HG03095 (cell line): Measurements from ENCODE around the gene NPC1.
"Not testable (repeated sequence)": the region's sequence is repeated elsewhere in the genome, so short reads cannot be mapped to it uniquely, and the experiment has no call there.

Experiments
- ATAC-seq: cut with Tn5 transposase; IDR thresholded peaks from one replicate; pipeline ENCODE4 v1.9.1; 2021; ENCODE audit warnings: moderate library complexity; ENCODE audit not compliant: unreplicated experiment

The NPC1 gene

DNA sequence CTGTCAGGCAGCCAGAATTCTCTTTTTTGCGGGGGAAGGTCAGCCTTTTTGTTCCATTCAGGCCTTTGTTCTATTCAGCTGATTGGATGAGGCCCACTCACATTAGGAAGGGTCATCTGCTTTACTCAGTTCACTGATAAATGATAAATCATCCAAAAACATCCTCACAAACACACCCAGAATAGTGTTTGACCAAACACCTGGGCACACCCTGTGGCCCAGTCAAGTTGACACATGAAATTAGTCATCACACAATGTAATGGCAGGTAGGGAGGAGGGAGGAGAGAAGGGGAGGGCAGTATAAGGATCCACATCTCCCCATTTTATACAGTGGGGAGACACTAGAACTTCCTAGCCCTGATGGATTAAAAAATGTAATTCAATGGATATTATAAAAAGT lies 91.3 kb downstream of the NPC1 start:
- ATAC-seq = no peak

DNA sequence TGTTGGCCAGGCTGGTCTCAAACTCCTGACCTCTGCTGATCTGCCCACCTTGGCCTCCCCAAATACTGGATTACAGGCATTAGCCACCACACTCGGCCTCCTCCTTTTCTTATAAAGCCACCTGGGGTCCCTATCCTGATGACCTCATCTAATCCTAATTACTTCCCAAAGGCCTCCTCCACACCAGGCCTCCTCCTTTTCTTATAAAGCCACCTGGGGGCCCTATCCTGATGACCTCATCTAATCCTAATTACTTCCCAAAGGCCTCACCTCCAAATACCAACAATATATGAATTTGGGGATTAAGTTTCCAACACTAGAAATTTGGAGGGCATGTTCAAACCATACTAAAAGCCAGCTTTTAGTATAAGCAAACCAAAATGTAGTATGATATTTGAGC lies 92.7 kb downstream of the NPC1 start:
- ATAC-seq = no peak

GRCh38 chr18:23489586-23489985 lies 96.7 kb downstream of the NPC1 start:
- ATAC-seq = not testable (repeated sequence)

DNA sequence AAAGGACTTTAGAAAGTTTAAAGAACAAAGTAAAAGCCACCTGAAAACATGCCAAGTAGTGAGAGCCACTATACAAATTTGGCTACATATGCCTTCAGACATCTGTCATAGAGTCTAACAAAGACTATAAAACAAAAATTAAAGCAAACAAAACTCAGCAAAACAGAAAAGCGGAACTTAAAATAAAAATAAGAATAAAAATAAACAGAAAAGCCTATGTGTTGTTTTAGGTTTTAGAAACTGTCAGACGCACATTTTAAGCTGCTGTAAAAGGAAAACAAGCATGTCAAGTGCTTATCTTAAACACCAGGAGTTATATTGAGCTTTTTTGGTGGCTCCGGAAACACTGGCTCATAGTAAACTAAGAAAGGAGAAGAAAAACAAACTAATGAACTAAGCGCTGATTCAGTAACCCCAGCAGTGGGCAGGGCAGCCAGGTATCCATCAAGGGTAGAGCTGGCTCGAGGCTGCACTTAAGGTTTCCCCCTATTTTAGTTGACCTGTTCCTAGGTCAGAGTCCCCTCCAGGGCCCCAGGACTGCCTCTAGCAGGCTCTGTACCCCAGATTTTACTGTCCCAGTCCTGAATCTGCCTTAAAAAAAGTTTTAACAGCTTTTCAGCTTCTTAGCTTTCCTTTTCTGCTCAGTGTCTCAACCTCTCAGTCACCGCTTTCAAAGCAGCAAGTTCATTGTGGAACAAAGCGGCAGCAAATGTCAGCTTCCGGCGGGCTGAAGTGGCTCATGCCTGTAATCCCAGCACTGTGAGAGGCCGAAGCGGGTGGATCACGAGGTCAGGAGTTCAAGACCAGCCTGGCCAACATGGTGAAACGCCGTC lies 98.4 kb downstream of the NPC1 start:
- ATAC-seq = peak; percentile 76

GRCh38 chr18:23485386-23485785 lies 100.9 kb downstream of the NPC1 start:
- no peak for ATAC-seq

DNA sequence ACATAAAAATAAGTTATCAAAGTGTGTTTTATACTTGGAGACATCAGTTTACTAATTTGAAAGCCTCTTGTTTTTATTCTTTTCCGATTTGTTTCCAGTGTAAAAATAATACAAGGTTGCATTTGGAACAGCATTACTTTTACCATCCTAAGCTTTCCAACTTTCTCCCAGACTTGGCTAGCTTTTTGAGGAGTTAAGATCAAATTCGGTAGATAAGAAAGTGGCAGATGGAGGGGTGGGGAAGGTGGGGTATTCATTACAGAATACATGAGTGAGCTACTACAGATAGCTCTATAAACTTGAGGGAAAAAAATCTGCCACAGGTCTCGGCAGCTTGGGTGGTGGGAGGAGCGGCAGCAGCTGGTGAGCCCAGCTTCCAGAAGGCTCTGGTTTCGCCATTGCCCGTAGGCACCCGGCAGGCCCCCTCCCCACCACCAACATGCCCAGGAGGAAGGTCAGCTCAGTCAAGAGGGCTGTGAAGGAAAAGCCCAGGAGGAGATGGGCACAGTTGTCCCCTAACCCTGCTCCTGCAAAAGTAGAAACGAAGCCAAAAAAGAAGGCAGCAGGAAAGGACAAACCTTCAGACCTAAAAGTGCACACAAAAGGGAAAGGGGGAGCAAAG lies 101.6 kb downstream of the NPC1 start:
- ATAC-seq = no peak
